Nephron (organoid): ENCODE results near the gene PSMD7.

Experiments
- H3K27ac Mint-ChIP-seq, 3 experiments: 2 replicates each; pipeline ENCODE4 v1.8.0; 2020; ENCODE audit warnings: mixed read lengths in 3 of 3, mild to moderate bottlenecking in 2 of 3, moderate library complexity in 1 of 3
- H3K27me3 Mint-ChIP-seq: 2 replicates; pipeline ENCODE4 v1.8.0; 2021; ENCODE audit warnings: low read depth, mild to moderate bottlenecking, moderate library complexity, mixed read lengths
- H3K36me3 Mint-ChIP-seq: 2 replicates; pipeline ENCODE4 v1.8.0; 2020; ENCODE audit warnings: low read depth, mixed read lengths
- H3K4me1 Mint-ChIP-seq: 2 replicates; pipeline ENCODE4 v1.8.0; 2020; ENCODE audit warnings: mixed read lengths
- H3K4me3 Mint-ChIP-seq, 3 experiments: 2 replicates each; pipeline ENCODE4 v1.8.0; 2020; ENCODE audit warnings: mild to moderate bottlenecking in 3 of 3, mixed read lengths in 3 of 3, moderate library complexity in 2 of 3
- H3K9me3 Mint-ChIP-seq: 2 replicates; pipeline ENCODE4 v1.8.0; 2020; ENCODE audit warnings: mixed read lengths
- CTCF ChIP-seq, 3 experiments: fragments of 200-600 bp; sonication (generic); IDR thresholded peaks; one replicate each; pipeline ENCODE4 v1.5.0; 2021; ENCODE audit warnings: antibody characterized with exemption in 3 of 3; ENCODE audit not compliant: unreplicated experiment in 3 of 3

The PSMD7 gene

GRCh38 chr16:74296432-74297144 is at the start of gene PSMD7:
TSS of gene PSMD7 (plus strand) at chr16:74296814. CDS start at chr16:74296915, 101 bp downstream.
- H3K27ac Mint-ChIP-seq, result peak within 1 kb of the TSS; percentile 89 to 97 (median 95)
- TF ChIP-seq CTCF (IDR thresholded peaks at IDR 0.05; ENCODE audit: unreplicated experiment in 3 of 3), result no peak
- peaks cover 13% of the 10 kb centered on the region for H3K4me1 Mint-ChIP-seq
- peak within 1 kb of the TSS; percentile 90 to 97 (median 90) for H3K4me3 Mint-ChIP-seq
- no peaks in the 10 kb centered on the region for H3K9me3 Mint-ChIP-seq
- peaks cover 30% of the 10 kb centered on the region for H3K36me3 Mint-ChIP-seq
- no peaks in the 10 kb centered on the region for H3K27me3 Mint-ChIP-seq

GRCh38 chr16:74249254-74249653 is 47.4 kb upstream of the PSMD7 start:
- H3K4me1 Mint-ChIP-seq, result peaks cover 6% of the 10 kb centered on the region
- no peak for TF ChIP-seq CTCF (IDR thresholded peaks at IDR 0.05; ENCODE audit: unreplicated experiment in 3 of 3)
- no peaks in the 10 kb centered on the region for H3K27me3 Mint-ChIP-seq
- no peaks in the 10 kb centered on the region for H3K36me3 Mint-ChIP-seq
- no peak overlapping the region for H3K4me3 Mint-ChIP-seq
- H3K9me3 Mint-ChIP-seq, result peaks cover 10% of the 10 kb centered on the region
- H3K27ac Mint-ChIP-seq, result no peak overlapping the region

DNA sequence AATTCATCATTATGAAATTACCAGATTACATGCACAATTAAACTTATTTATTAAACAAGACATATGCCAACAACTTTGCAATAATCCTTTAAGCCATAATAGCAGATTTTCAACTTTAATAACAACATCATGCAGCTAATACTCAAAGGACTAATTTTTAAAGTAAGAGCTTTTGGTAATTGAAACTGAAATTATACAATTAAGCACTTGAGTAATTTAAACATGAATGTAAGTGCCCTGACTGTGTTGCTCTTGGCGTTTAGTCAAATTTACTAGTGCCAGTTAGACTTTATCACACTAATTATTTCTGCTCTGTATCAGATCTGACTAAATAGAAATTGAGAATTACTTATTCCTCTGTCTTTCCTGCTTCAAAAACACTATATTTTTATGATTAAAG is 46.8 kb upstream of the PSMD7 start:
- Mint-ChIP-seq H3K36me3 (no peaks in the 10 kb centered on the region), H3K27ac (no peak overlapping the region), H3K27me3 (no peaks in the 10 kb centered on the region), H3K9me3 (peaks cover 10% of the 10 kb centered on the region), H3K4me1 (peaks cover 6% of the 10 kb centered on the region), H3K4me3 (no peak overlapping the region)
- TF ChIP-seq CTCF (IDR thresholded peaks at IDR 0.05; ENCODE audit: unreplicated experiment in 3 of 3), result no peak

DNA sequence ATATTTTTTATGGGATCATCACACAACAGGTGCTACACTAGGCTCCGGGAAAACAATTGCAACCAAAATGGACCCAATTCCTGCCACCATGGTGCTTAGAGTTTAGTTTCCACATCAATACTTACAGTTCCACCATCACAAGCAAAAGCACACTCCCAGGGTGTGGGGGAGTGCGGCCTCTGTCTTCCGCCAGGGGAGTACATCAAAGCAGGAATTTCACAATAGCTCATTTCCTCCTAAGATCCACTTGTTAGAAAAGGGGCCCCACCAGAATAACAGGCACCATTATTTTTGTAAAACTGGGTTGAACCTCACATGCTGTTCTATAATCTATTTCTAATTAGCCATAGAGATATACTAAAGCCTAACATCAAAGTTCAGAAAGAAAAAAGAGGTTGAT is 44.3 kb upstream of the PSMD7 start:
- TF ChIP-seq CTCF (IDR thresholded peaks at IDR 0.05; ENCODE audit: unreplicated experiment in 3 of 3), result no peak
- peaks cover 6% of the 10 kb centered on the region for H3K4me1 Mint-ChIP-seq
- H3K27ac Mint-ChIP-seq, result no peak overlapping the region
- no peak overlapping the region for H3K4me3 Mint-ChIP-seq
- peaks cover 7% of the 10 kb centered on the region for H3K27me3 Mint-ChIP-seq
- H3K36me3 Mint-ChIP-seq, result no peaks in the 10 kb centered on the region
- H3K9me3 Mint-ChIP-seq, result peaks cover 10% of the 10 kb centered on the region

GRCh38 chr16:74253161-74253938 is 43.3 kb upstream of the PSMD7 start:
- Mint-ChIP-seq H3K36me3 (no peaks in the 10 kb centered on the region), H3K4me1 (peaks cover 6% of the 10 kb centered on the region), H3K27me3 (peaks cover 8% of the 10 kb centered on the region), H3K9me3 (peaks cover 10% of the 10 kb centered on the region), H3K27ac (no peak overlapping the region), H3K4me3 (no peak overlapping the region)
- no peak for TF ChIP-seq CTCF (IDR thresholded peaks at IDR 0.05; ENCODE audit: unreplicated experiment in 3 of 3)
